GM20431 (cell line): ENCODE measurements around the gene NOMO2.
"Not testable (repeated sequence)": the region's sequence is repeated elsewhere in the genome, so short reads cannot be mapped to it uniquely, and the experiment has no call there.

Experiments
- in situ Hi-C: fragments of 300-500 bp; cut with MseI, MboI; formaldehyde crosslinking; loops from one replicate; pipeline ENCODE4 v1.15.0; 2020; ENCODE audit warnings: low sequenced_read_pairs; ENCODE audit not compliant: unreplicated experiment

Gene NOMO2

DNA sequence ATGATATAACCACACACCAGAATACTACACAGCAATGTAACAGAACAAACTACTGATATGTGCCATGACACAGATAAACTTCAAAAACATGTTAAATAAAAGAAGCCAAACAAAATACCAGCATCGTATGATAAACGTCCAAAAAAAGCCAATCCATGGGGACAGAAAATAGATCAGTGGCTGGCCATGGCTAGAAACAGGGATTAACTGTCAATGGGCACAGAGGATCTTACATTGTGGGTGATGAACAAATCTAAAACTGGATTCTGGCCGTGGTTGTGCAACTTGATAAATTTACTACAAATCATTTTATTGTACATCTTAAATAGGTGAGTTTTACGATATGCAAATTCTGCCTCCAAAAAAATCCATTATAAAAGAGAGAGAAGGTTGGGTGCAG, 35.4 kb downstream of the NOMO2 start:
- in situ Hi-C loops, result not testable (repeated sequence)

DNA sequence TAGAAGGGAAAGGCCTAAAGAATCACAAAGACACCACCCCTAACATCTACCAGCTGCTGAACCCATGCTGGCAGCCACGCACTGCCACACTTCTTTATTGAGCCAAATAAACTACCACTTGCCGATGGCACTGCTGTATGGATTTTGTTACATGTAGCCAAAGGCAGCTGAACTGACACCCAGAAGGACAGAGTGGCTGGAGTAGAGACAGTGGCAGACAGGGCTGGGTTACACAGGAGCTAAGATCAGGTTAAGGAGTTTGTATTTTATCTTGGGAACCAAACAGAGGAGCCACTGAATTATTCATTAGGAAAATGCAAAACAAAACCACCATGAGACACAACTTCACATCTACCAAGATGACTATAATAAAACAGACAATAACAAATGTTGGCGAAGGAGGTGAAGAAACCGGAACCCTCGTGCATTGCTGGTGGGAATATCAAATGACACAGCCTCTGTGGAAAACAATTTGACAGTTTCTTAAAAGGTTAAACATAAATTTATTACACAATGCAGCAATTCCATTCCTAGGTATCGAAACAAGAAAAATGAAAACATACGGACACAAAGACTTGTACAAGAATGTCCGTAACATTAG, 35.9 kb downstream of the NOMO2 start:
- in situ Hi-C loops, result not testable (repeated sequence)

DNA sequence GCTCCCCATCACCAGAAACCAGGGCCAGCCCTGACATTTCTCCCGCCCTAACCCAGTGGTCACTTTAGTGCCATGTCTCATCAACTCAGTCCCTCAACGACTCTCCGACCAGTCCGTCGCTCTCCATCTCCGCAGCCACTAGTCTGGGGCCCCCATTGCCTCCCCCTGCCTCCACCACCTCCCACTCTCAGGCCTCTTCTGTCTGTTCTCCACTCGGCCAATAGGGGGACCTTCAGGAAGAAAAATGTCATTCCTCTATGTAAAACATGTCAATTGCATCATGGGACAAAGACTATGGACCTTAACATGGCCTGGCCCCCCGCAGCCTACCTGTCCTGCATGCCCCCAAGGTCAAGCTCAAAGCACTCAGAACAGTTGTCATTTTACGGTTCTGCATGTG, 39.3 kb downstream of the NOMO2 start:
- in situ Hi-C loops, result not testable (repeated sequence)

- in situ Hi-C loops, result not testable (repeated sequence)
Measured at GRCh38 chr16:18521445-18522181, 40.3 kb downstream of the NOMO2 start.

- in situ Hi-C loops, result not testable (repeated sequence)
Measured at GRCh38 chr16:18518536-18519283, 43.2 kb downstream of the NOMO2 start.

- in situ Hi-C loops, result not testable (repeated sequence)
Measured at GRCh38 chr16:18498430-18498829, 63.5 kb downstream of the NOMO2 start.

DNA sequence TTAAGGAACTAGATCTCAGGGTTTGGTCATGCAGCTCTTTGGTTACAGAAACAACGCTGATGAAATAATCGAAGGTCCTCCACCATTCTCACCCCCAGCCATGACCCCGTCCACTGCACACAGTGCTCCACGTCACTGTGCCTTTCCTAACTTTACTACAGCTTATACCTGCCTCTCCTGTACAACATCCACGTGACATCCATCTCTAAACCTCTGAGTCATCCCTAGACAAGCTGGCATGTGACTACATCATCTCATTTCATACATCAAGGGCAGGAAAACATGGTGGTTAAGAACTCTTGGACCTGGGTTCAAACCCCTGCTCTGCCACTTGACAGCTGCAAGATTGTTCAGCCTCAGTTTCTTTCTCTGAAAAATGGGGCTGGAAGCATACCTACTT, 64.9 kb downstream of the NOMO2 start:
- in situ Hi-C loops, result not testable (repeated sequence)

GRCh38 chr16:18492118-18492897, 69.6 kb downstream of the NOMO2 start:
- in situ Hi-C loops, result not testable (repeated sequence)

- in situ Hi-C loops, result not testable (repeated sequence)
Measured at GRCh38 chr16:18436025-18436424, 125.9 kb downstream of the NOMO2 start.

DNA sequence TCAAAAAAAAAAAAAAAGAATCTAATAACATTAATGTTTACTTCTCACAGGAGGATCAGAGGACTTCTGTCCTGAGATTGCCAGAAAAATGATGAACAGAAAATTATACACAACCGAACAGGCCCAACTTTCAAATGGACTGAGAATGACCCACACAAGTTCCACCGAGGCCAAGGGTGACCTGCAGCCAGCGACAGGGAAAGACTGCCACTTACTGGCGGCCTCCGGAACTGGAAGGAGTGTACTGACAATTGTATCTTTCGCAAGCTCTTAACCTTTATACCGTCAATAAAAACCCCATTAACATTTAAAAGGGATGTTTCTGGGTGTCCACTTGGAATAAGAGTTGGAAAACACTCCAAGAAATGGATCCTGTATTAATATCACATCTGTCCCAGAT, 146.1 kb downstream of the NOMO2 start:
- in situ Hi-C loops, result not testable (repeated sequence)

- in situ Hi-C loops, result not testable (repeated sequence)
Measured at GRCh38 chr16:18409532-18410293, 152.2 kb downstream of the NOMO2 start.

GRCh38 chr16:18401851-18402657, 159.8 kb downstream of the NOMO2 start:
- in situ Hi-C loops, result not testable (repeated sequence)

- in situ Hi-C loops, result not testable (repeated sequence)
Measured at GRCh38 chr16:18401159-18401558, 160.7 kb downstream of the NOMO2 start.

DNA sequence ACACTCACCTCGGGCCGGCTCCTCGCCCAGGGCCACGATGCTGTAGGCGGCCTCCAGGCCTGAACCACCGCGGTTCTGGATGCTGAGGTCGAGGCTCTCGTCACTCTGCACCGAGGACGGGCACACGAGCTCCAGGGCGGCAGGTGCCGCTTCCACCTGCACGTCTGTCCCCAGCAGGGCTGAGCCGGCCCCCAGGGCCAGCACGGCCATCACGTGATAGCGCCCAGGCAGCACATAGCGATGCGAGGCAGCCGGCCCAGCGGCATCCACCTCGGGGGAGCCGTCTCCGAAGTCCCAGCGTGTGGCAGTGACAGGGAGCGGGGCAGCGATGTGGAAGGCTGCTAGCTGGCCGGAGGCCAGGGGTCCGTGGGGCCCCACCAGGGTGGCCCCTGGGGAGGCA, 167.5 kb downstream of the NOMO2 start:
- in situ Hi-C loops, result not testable (repeated sequence)

GRCh38 chr16:18387767-18388166, 174.1 kb downstream of the NOMO2 start:
- in situ Hi-C loops, result not testable (repeated sequence)

- in situ Hi-C loops, result not testable (repeated sequence)
Measured at GRCh38 chr16:18386517-18386916, 175.4 kb downstream of the NOMO2 start.

GRCh38 chr16:18385285-18385684, 176.6 kb downstream of the NOMO2 start:
- in situ Hi-C loops, result not testable (repeated sequence)

DNA sequence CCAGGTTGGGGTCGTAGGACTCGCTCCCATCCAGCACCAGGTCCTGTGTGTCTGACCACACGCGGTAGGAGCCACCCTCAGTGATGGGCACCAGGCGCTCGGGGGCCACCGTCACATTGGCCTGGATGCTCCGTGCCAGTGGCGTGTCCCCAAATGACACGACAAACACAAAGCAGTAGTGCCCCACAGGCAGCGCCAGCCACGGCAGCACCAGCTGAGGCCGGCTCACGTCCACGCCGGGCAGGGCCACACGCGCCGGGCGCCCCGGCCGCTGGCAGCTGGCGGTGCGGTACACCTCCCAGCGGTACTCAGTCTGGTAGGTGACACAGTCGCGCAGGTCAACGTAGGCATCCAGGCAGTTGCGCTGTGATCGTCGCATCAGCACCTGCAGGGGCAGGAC, 177.0 kb downstream of the NOMO2 start:
- in situ Hi-C loops, result not testable (repeated sequence)
